GM12878 (cell line): Measurements from ENCODE around the gene CYP26A1. TPM values are rescaled to one million over a fixed set of nuclear protein-coding genes. Genes with fewer than 3 reads are reported as not detected.

Experiments used
- ATAC-seq: fragments of 200-7000 bp; cut with Tn5 transposase; 3 replicates; pipeline ENCODE4 v1.9.1; 2020; ENCODE audit warnings: mild to moderate bottlenecking, moderate library complexity
- BruUV-seq: library from RNA; stranded (reverse); fragments of 400-500 nt; replicated peaks from 2 replicates; lab custom pipeline; 2021; lab: Mats Ljungman, UMichigan
- CTCF ChIA-PET: fragments of 300-600 bp; sonication (Branson Sonifier 250); formaldehyde crosslinking; extraction: SDS; loops from one replicate; lab custom pipeline; 2021; ENCODE audit warnings: inconsistent platforms; lab: Yijun Ruan, JAX
- POLR2A ChIA-PET: fragments of 350-600 bp; formaldehyde crosslinking; extraction: SDS; loops from one replicate; lab custom pipeline; 2021; ENCODE audit warnings: inconsistent platforms; lab: Charles Lee
- RAD21 ChIA-PET: fragments of 300-600 bp; sonication (Branson Sonifier 250); formaldehyde crosslinking; loops from one replicate; lab custom pipeline; 2023; ENCODE audit warnings: antibody characterized with exemption; ENCODE audit not compliant: unreplicated experiment; lab: Charles Lee
- SMC1A ChIA-PET: fragments of 300-600 bp; sonication (Branson Sonifier 250); formaldehyde crosslinking; loops from one replicate; lab custom pipeline; 2023; ENCODE audit not compliant: unreplicated experiment, uncharacterized antibody; lab: Charles Lee
- DNase-seq: peaks from one replicate; pipeline ENCODE4 v3.0.0-alpha.2; 2011; ENCODE audit warnings: low read depth, low spot score
- FAIRE-seq: peaks from 3 replicates; lab custom pipeline; 2011; peaks lifted over from hg19 to GRCh38; lab: Jason Lieb, UNC
- H2AFZ ChIP-seq: 2 replicates; pipeline ENCODE4 v1.6.0; 2011; ENCODE audit warnings: low read depth, low read length, control low read depth; ENCODE audit not compliant: control insufficient read depth
- H3K27ac ChIP-seq: 2 replicates; pipeline ENCODE4 v1.5.1; 2011; ENCODE audit warnings: control low read depth; ENCODE audit not compliant: control insufficient read depth, insufficient read depth
- H3K27me3 ChIP-seq, 2 experiments: replicated peaks in 1 of 2; 2 replicates each; pipeline versions ENCODE4 v1.6.0 to v1.6.1; 2011; ENCODE audit warnings: low read length in 1 of 2; ENCODE audit not compliant: control insufficient read depth in 2 of 2, insufficient read depth in 2 of 2
- H3K36me3 ChIP-seq, 2 experiments: 2 replicates each; pipeline ENCODE4 v1.5.1; 2011; ENCODE audit warnings: low read length in 1 of 2; ENCODE audit not compliant: control insufficient read depth in 2 of 2, insufficient read depth in 2 of 2
- H3K4me1 ChIP-seq: 2 replicates; pipeline ENCODE4 v1.6.1; 2011; ENCODE audit warnings: mild to moderate bottlenecking, low read length, moderate library complexity, mixed read lengths; ENCODE audit not compliant: control insufficient read depth, insufficient read depth
- H3K4me2 ChIP-seq: 2 replicates; pipeline ENCODE4 v1.6.0; 2011; ENCODE audit warnings: control low read depth; ENCODE audit not compliant: control insufficient read depth, insufficient read depth
- H3K4me3 ChIP-seq: fragments of 200-600 bp; sonication (generic); 2 replicates; pipeline ENCODE4 v1.5.1; 2016
- H3K79me2 ChIP-seq: 2 replicates; pipeline ENCODE4 v1.6.0; 2011; ENCODE audit warnings: low read length; ENCODE audit not compliant: control insufficient read depth, insufficient read depth
- H3K9ac ChIP-seq: 2 replicates; pipeline ENCODE4 v1.8.0; 2011; ENCODE audit warnings: low read length, control low read depth, mixed read lengths; ENCODE audit not compliant: control insufficient read depth, insufficient read depth
- H3K9me3 ChIP-seq: replicated peaks from 3 replicates; pipeline ENCODE4 v1.5.1; 2011; ENCODE audit warnings: mild to moderate bottlenecking, low read length; ENCODE audit not compliant: control insufficient read depth, insufficient read depth
- H4K20me1 ChIP-seq: 2 replicates; pipeline ENCODE4 v1.6.0; 2011; ENCODE audit not compliant: control insufficient read depth, insufficient read depth
- ASH2L ChIP-seq: fragments of 300-600, 200-600 bp; sonication (generic); IDR thresholded peaks from 2 replicates; pipeline ENCODE4 v1.6.1; 2017; ENCODE audit warnings: low read depth, mild to moderate bottlenecking, borderline replicate concordance
- EP300 ChIP-seq, 2 experiments: fragments of 150-350 bp in 1 of 2; IDR thresholded peaks; 2 replicates each; pipeline ENCODE4 v1.6.1; 2011 to 2012; ENCODE audit warnings: low read depth in 2 of 2, low read length in 2 of 2, borderline replicate concordance in 1 of 2, improper control_type of control experiment in 1 of 2, inconsistent platforms in 1 of 2; ENCODE audit not compliant: control insufficient read depth in 1 of 2
- GATAD2B ChIP-seq: fragments of 450-650 bp; conservative IDR thresholded peaks from 2 replicates; pipeline ENCODE4 v1.6.1; 2017; ENCODE audit warnings: low read depth, mild to moderate bottlenecking, moderate library complexity
- IKZF2 ChIP-seq, 2 experiments: fragments of 450-650 bp; IDR thresholded peaks; 2 replicates each; pipeline ENCODE4 v1.6.1; 2017; ENCODE audit warnings: mild to moderate bottlenecking in 2 of 2, moderate library complexity in 2 of 2
- LARP7 ChIP-seq: fragments of 450-650 bp; IDR thresholded peaks from 2 replicates; pipeline ENCODE4 v1.6.1; 2017; ENCODE audit warnings: mild to moderate bottlenecking
- NFYA ChIP-seq: IDR thresholded peaks from 2 replicates; pipeline ENCODE4 v1.6.1; 2011; ENCODE audit warnings: low read depth, mild to moderate bottlenecking, low read length, improper control_type of control experiment, borderline replicate concordance
- POLR2AphosphoS2 ChIP-seq: IDR thresholded peaks from 2 replicates; pipeline ENCODE4 v1.6.1; 2011; ENCODE audit warnings: low read depth, mild to moderate bottlenecking, low read length, improper control_type of control experiment, moderate library complexity
- RCOR1 ChIP-seq: conservative IDR thresholded peaks from 2 replicates; pipeline ENCODE4 v1.6.1; 2012; ENCODE audit warnings: low read depth, low read length, improper control_type of control experiment
- RFX5 ChIP-seq: IDR thresholded peaks from 2 replicates; pipeline ENCODE4 v1.6.1; 2011; ENCODE audit warnings: low read depth, low read length, improper control_type of control experiment
- SMARCA5 ChIP-seq: fragments of 450-650 bp; IDR thresholded peaks from 2 replicates; pipeline ENCODE4 v1.6.1; 2017; ENCODE audit warnings: mild to moderate bottlenecking
- SUPT20H ChIP-seq: IDR thresholded peaks from 2 replicates; pipeline ENCODE4 v1.6.1; 2011; ENCODE audit warnings: low read depth, mild to moderate bottlenecking, low read length, moderate library complexity, borderline replicate concordance; ENCODE audit not compliant: control insufficient read depth
- TAF1 ChIP-seq: IDR thresholded peaks from 2 replicates; pipeline ENCODE4 v1.6.1; 2011; ENCODE audit warnings: mild to moderate bottlenecking, low read depth, low read length, borderline replicate concordance
- TBL1XR1 ChIP-seq: IDR thresholded peaks from 2 replicates; pipeline ENCODE4 v1.6.1; 2012; ENCODE audit warnings: low read depth, low read length, improper control_type of control experiment
- ZBED1 ChIP-seq: IDR thresholded peaks from 2 replicates; pipeline ENCODE4 v1.6.1; 2016; ENCODE audit warnings: borderline replicate concordance
- ZNF207 ChIP-seq: fragments of 450-650 bp; IDR thresholded peaks from 2 replicates; pipeline ENCODE4 v1.6.1; 2014; ENCODE audit warnings: antibody characterized with exemption, mild to moderate bottlenecking, borderline replicate concordance
- WGBS: methylation state at CpG from one replicate; pipeline ENCODE4 v1.1.6; 2016; ENCODE audit warnings: low lambda C conversion rate; ENCODE audit not compliant: insufficient replicate concordance, insufficient coverage; ENCODE audit errors: missing lambda C conversion rate; 5-methylcytosine and 5-hydroxymethylcytosine counted together
- in situ Hi-C: fragments of 300-500 bp; cut with MboI; formaldehyde crosslinking; loops from 9 replicates; pipeline ENCODE4 v1.14.3; 2018; ENCODE audit warnings: mixed read lengths
- intact Hi-C: fragments of 100-400 bp; cut with micrococcal nuclease; formaldehyde crosslinking; loops from one replicate; pipeline ENCODE4 v1.14.2; 2022; ENCODE audit not compliant: unreplicated experiment
- polyA plus RNA-seq, 11 experiments: library from polyadenylated mRNA; depleted of rRNA in 4 of 11; unstranded in 6 of 11; stranded (reverse) in 5 of 11; fragments of >200 nt; fragmentation: Nextera tagmentation in 4 of 11; fragmentation: Illumina TruSeq in 1 of 11; extraction: Ambion mirVana in 4 of 11; extraction: Trizol in 1 of 11; gene quantifications; 1 replicate in 1 of 11; 2 replicates in 10 of 11; pipeline versions ENCODE4 v1.2.1 to v1.2.3, GENCODE V29; 2011 to 2016; ENCODE audit warnings: inconsistent platforms in 2 of 11, missing spikeins in 2 of 11, low read depth in 1 of 11
- total RNA-seq, 4 experiments: library from RNA; depleted of rRNA in 3 of 4; stranded (reverse); fragments of >200 nt in 3 of 4; fragmentation: Illumina TruSeq in 1 of 4; extraction: Trizol in 1 of 4; gene quantifications; 2 replicates each; pipeline versions ENCODE4 v1.2.1 to v1.2.3, GENCODE V29; 2013 to 2021

CYP26A1 gene
- total and polyA plus RNA-seq, 10 of the 15 experiments (the other 5 are each of a cell fraction or from before 2014, with no cell fraction given): not detected

GRCh38 chr10:93067443-93068365 is 6.0 kb upstream of the CYP26A1 start:
- no peaks in the 10 kb centered on the region for H4K20me1 ChIP-seq
- intact Hi-C loops: no loop called here
- H3K27ac ChIP-seq: no peak overlapping the region
- H3K9me3 ChIP-seq: no peaks in the 10 kb centered on the region
- H3K4me2 ChIP-seq: no peak overlapping the region
- ATAC-seq: no peak
- FAIRE-seq: no peak
- ChIA-PET CTCF (no interaction called here), SMC1A (no interaction called here), POLR2A (no interaction called here), RAD21 (no interaction called here)
- WGBS: 17% methylated on average over 17 of the region's 17 CpGs
- no peak overlapping the region for H3K4me3 ChIP-seq
- no peaks in the 10 kb centered on the region for H3K79me2 ChIP-seq
- H3K27me3 ChIP-seq: peaks cover 13 to 39% of the 10 kb centered on the region in 2 experiments
- TF ChIP-seq TBL1XR1: no peak
- TF ChIP-seq EP300 (IDR thresholded peaks at IDR 0.05; ENCODE audit: borderline replicate concordance in 1 of 2, control insufficient read depth in 1 of 2, low read depth in 2 of 2, low read length in 2 of 2): no peak
- no peak for TF ChIP-seq POLR2AphosphoS2
- no peak for TF ChIP-seq ZNF207
- no peak for TF ChIP-seq RFX5
- no peak for TF ChIP-seq ZBED1
- TF ChIP-seq SUPT20H: no peak
- no peak for TF ChIP-seq ASH2L
- TF ChIP-seq SMARCA5: no peak
- no peak for TF ChIP-seq IKZF2 (IDR thresholded peaks at IDR 0.05)
- TF ChIP-seq TAF1: no peak
- TF ChIP-seq LARP7: no peak
- no peak for TF ChIP-seq RCOR1
- TF ChIP-seq GATAD2B: no peak
- TF ChIP-seq NFYA: no peak
- no peaks in the 10 kb centered on the region for H3K36me3 ChIP-seq
- no TSS peak for BruUV-seq
- in situ Hi-C loops: no loop called here
- no peak overlapping the region for H3K9ac ChIP-seq
- DNase-seq: no peak
- H2AFZ ChIP-seq: no peak overlapping the region
- no peaks in the 10 kb centered on the region for H3K4me1 ChIP-seq
